GM18868 (cell line): ENCODE measurements around the gene USP26.
"Not testable (repeated sequence)": the region's sequence is repeated elsewhere in the genome, so short reads cannot be mapped to it uniquely, and the experiment has no call there.

Experiments
- ATAC-seq: cut with Tn5 transposase; IDR thresholded peaks from one replicate; pipeline ENCODE4 v1.9.1; 2021; ENCODE audit warnings: mild to moderate bottlenecking, moderate library complexity; ENCODE audit not compliant: unreplicated experiment

USP26 gene

GRCh38 chrX:133044145-133044786, 52.6 kb downstream of the USP26 start:
- ATAC-seq = not testable (repeated sequence)

DNA sequence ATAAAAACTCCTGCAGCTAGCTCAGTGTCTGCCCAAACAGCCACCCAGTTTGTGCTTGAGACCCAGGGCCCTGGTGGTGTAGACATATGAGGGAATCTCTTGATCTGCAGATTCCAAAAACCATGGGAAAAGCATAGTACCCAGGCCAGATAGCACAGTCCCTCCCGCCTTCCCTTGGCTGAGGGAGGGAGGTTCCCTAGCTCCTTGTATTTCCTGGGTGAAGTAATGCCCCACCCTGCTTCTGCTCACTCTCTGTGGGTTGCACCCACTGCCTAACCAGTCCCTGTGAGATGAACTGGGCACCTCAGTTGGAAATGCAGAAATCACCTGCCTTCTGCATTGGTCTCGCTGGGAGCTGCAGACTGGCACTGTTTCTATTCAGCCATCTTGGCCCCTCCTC, 54.6 kb downstream of the USP26 start:
- no peak for ATAC-seq

GRCh38 chrX:133033010-133033409, 63.9 kb downstream of the USP26 start:
- no peak for ATAC-seq

- ATAC-seq = no peak
Observed at GRCh38 chrX:133018229-133018628, 78.7 kb downstream of the USP26 start.

GRCh38 chrX:133007458-133007857, 89.5 kb downstream of the USP26 start:
- no peak for ATAC-seq

DNA sequence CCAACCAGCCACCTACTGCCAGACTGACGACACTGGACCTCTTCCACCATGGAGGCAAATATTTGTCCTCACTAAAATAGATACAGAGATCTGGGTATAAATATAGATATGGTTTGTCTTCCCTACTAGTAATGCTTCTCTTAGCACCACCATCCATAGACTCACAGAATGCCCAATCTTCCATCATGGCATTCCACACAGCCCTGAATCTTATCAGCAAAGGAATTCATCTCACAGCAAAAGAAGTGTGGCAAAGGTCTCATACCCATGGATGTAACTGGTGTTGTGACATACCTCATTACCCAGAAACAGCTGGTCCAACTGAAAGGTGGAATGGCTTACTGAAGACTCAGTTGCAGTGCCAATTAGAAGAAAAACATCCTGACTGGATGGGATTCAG, 91.3 kb downstream of the USP26 start:
- ATAC-seq = no peak

- ATAC-seq = no peak
Observed at GRCh38 chrX:133005042-133005441, 91.9 kb downstream of the USP26 start.

DNA sequence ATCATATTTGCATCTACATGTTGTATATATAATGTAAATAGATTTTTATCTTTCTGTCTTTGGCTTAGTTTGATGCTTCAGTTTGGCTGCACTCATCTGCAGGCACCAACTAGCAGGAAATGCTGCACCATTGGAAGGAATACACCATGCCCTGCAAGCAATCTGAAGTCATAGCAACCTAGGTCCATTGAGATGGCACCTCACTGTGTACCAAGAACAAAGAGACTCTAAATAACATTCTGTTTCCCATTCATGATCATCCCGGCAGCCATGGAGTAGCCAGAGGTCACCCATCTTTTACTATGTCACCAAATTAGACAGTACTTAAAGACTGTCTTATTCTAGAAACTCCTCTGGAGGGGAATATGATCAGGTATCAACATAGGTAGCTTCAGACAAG, 97.7 kb downstream of the USP26 start:
- no peak for ATAC-seq

- ATAC-seq = no peak
Observed at GRCh38 chrX:132990835-132991234, 106.1 kb downstream of the USP26 start.

GRCh38 chrX:132986556-132986955, 110.4 kb downstream of the USP26 start:
- no peak for ATAC-seq

- ATAC-seq = no peak
Observed at GRCh38 chrX:132984058-132984650, 112.8 kb downstream of the USP26 start.

DNA sequence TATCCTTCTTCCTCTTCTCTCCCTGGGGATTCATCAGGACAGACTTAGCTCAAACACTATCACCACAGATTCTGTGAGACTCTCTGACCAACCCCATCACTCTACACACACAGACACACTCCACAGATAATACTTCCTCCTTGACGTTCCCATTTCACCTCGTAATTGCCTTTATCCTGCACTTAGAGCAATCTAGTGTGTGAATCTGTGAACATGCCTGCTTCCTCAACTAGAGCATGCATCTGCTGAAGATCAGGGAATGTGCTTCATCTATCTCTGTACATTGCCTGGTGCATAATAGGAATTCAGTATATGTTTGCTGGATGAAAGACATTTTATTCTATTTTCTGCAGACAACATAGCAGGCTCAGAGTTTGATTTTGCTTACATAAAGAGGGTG, 113.4 kb downstream of the USP26 start:
- ATAC-seq = no peak

GRCh38 chrX:132980035-132980434, 116.9 kb downstream of the USP26 start:
- ATAC-seq = not testable (repeated sequence)
